Cardiac fibroblast (primary cell): ENCODE data around the gene IGLL1.
A peak's percentile ranks its signal among the peaks of the same experiment; 100 is the strongest.

Source experiments
- DNase-seq, 2 donors: peaks; one replicate each; pipeline versions ENCODE4 v3.0.0 to v3.0.0-alpha.2; 2010; ENCODE audit warnings: low read depth in 2 of 2
- H3K4me3 ChIP-seq, 2 donors: replicated peaks in 1 of 2; 1 replicate in 1 of 2; 2 replicates in 1 of 2; pipeline ENCODE4 v1.5.1; 2011; ENCODE audit warnings: low read depth in 2 of 2, low read length in 2 of 2, mild to moderate bottlenecking in 2 of 2, moderate library complexity in 1 of 2
- TF ChIP-seq, protein P1 (sequence below): IDR thresholded peaks from one replicate; pipeline ENCODE4 v1.5.1; 2011; ENCODE audit warnings: low read depth, mild to moderate bottlenecking, low read length, inconsistent platforms

The IGLL1 gene

GRCh38 chr22:23613193-23613972 is 33.3 kb upstream of the IGLL1 start:
- TF ChIP-seq, protein P1, sequence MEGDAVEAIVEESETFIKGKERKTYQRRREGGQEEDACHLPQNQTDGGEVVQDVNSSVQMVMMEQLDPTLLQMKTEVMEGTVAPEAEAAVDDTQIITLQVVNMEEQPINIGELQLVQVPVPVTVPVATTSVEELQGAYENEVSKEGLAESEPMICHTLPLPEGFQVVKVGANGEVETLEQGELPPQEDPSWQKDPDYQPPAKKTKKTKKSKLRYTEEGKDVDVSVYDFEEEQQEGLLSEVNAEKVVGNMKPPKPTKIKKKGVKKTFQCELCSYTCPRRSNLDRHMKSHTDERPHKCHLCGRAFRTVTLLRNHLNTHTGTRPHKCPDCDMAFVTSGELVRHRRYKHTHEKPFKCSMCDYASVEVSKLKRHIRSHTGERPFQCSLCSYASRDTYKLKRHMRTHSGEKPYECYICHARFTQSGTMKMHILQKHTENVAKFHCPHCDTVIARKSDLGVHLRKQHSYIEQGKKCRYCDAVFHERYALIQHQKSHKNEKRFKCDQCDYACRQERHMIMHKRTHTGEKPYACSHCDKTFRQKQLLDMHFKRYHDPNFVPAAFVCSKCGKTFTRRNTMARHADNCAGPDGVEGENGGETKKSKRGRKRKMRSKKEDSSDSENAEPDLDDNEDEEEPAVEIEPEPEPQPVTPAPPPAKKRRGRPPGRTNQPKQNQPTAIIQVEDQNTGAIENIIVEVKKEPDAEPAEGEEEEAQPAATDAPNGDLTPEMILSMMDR: no peak
- DNase-seq: no peak
- no peak overlapping the region for H3K4me3 ChIP-seq

DNA sequence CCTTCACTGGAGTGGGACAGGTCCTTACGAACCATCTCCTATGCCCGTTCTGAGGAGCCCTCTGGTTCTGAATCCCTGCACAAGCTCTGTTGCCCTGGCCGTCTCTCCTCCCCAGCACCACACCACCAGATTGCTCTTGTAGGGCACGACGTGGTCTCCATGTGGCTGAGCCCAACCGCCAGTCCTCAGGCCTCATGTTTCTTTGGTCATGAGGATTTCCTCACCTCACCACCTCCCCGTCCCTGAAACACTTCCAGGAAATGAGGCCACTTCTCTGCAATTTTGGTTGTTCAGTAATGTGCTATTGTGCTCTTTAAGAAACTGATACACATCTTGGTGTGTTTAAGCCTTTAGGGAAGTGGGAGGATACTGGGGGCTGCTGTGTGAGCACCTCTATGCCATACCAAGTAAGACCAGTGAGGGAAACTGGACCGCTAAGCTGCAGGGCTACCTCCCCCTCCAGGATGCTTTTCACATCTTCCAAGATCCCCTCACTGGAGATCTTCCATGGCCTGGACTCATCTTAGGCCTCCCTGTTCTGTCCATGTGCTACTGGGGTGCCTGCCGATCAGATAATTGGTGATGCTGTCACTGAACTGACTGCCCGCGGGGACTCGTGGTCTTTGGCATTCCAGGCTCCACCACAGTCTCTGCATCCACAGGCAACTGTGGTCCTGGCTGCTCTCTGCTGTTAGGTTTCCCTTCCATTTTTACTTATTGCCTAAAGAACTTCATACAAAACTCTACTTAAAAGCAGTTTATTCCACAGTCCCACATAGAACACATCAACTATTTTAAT is 30.1 kb upstream of the IGLL1 start:
- no peak overlapping the region for H3K4me3 ChIP-seq
- TF ChIP-seq, protein P1: no peak
- DNase-seq: no peak

DNA sequence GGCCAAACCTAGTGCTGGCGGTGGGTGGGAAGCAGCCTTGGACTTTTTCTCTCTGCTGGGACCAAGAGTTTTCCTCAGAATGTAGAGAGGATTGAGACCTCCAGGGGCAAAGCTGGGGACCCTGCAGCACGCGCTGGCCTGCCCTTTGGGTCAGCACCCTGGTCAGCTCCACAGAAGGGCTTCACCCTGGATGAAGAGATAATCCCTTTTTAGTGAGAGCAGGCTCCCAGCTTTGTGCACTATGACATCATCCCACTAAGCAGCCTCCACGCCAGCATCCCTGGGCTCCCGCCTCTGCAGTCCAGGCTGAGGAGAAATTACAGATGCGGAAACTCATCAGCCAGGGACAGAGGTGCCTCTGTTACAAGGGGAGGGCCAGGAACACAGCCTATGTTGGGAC is 28.5 kb upstream of the IGLL1 start:
- TF ChIP-seq, protein P1: no peak
- H3K4me3 ChIP-seq: no peak overlapping the region
- peak in 1 of 2 donors; percentile 17 for DNase-seq

- no peak overlapping the region for H3K4me3 ChIP-seq
- TF ChIP-seq, protein P1: no peak
- DNase-seq: no peak
These were observed 26.4 kb upstream of the IGLL1 start for GRCh38 chr22:23606204-23607131.

GRCh38 chr22:23604939-23605712 is 25.0 kb upstream of the IGLL1 start:
- DNase-seq: no peak
- no peak overlapping the region for H3K4me3 ChIP-seq
- TF ChIP-seq, protein P1: no peak

DNA sequence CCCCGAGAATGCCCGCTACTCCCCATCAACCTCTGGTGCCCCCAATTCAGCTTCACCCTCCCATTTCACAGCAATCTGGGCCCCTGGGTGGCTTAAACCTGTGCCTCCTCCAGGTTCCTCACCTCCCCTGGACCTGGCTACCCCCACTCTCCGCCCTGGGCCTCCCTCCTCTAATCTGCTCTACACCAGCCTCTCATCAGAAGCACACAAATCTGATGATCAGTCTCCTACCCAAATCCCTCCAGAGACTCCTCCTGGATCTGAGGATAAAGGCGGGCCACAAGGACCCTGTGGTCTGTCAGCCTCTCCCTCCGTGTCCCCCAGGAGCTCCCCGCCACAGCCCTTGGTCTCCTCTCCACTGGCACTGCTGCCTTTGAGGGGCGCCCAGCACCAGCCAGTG is 23.2 kb upstream of the IGLL1 start:
- TF ChIP-seq, protein P1: no peak
- H3K4me3 ChIP-seq: no peak overlapping the region
- DNase-seq: no peak
